ENCODE measurements around the gene PDE4D. TPM values are rescaled to one million over a fixed set of nuclear protein-coding genes. Genes with fewer than 3 reads are reported as not detected.

PDE4D gene
- total RNA-seq, 1 donor from 2014 or later: 47.7 TPM

GRCh38 chr5:59553992-59554391, 339.5 kb downstream of the PDE4D start:
- H3K4me3 Mint-ChIP-seq: no peak overlapping the region
- peaks cover 6% of the 10 kb centered on the region for H3K27me3 Mint-ChIP-seq
- no peak overlapping the region for H3K27ac Mint-ChIP-seq
- intact Hi-C loops (cut with micrococcal nuclease): no loop called here
- H3K4me1 Mint-ChIP-seq: no peaks in the 10 kb centered on the region
- H3K9me3 Mint-ChIP-seq: no peaks in the 10 kb centered on the region
- DNase-seq: no peak
- H3K36me3 Mint-ChIP-seq (ENCODE audit: low read depth): no peaks in the 10 kb centered on the region

GRCh38 chr5:59548807-59549357, 344.6 kb downstream of the PDE4D start:
- Mint-ChIP-seq H3K4me1 (no peaks in the 10 kb centered on the region), H3K27ac (no peak overlapping the region), H3K27me3 (peaks cover 6% of the 10 kb centered on the region), H3K9me3 (no peaks in the 10 kb centered on the region), H3K36me3 (ENCODE audit: low read depth) (no peaks in the 10 kb centered on the region), H3K4me3 (no peak overlapping the region)
- DNase-seq: no peak
- intact Hi-C loops (cut with micrococcal nuclease): no loop called here

- Mint-ChIP-seq H3K4me1 (no peaks in the 10 kb centered on the region), H3K27ac (no peak overlapping the region), H3K9me3 (no peaks in the 10 kb centered on the region), H3K27me3 (peaks cover 6% of the 10 kb centered on the region), H3K4me3 (no peak overlapping the region), H3K36me3 (ENCODE audit: low read depth) (no peaks in the 10 kb centered on the region)
- no peak for DNase-seq
- intact Hi-C loops (cut with micrococcal nuclease): no loop called here
Observed at GRCh38 chr5:59547731-59548130, 345.8 kb downstream of the PDE4D start.

- no peak for DNase-seq
- no peaks in the 10 kb centered on the region for H3K4me1 Mint-ChIP-seq
- no peaks in the 10 kb centered on the region for H3K36me3 Mint-ChIP-seq (ENCODE audit: low read depth)
- H3K27me3 Mint-ChIP-seq: peaks cover 10% of the 10 kb centered on the region
- H3K4me3 Mint-ChIP-seq: no peak overlapping the region
- H3K9me3 Mint-ChIP-seq: no peaks in the 10 kb centered on the region
- no peak overlapping the region for H3K27ac Mint-ChIP-seq
- intact Hi-C loops (cut with micrococcal nuclease): no loop called here
Observed at GRCh38 chr5:59544573-59544972, 349.0 kb downstream of the PDE4D start.

GRCh38 chr5:59543821-59544442, 349.6 kb downstream of the PDE4D start:
- H3K4me1 Mint-ChIP-seq: no peaks in the 10 kb centered on the region
- no peaks in the 10 kb centered on the region for H3K9me3 Mint-ChIP-seq
- no peak overlapping the region for H3K4me3 Mint-ChIP-seq
- no peak for DNase-seq
- H3K27ac Mint-ChIP-seq: no peak overlapping the region
- H3K27me3 Mint-ChIP-seq: peaks cover 10% of the 10 kb centered on the region
- no peaks in the 10 kb centered on the region for H3K36me3 Mint-ChIP-seq (ENCODE audit: low read depth)
- intact Hi-C loops (cut with micrococcal nuclease): no loop called here

- no peaks in the 10 kb centered on the region for H3K4me1 Mint-ChIP-seq
- H3K4me3 Mint-ChIP-seq: no peak overlapping the region
- H3K36me3 Mint-ChIP-seq (ENCODE audit: low read depth): no peaks in the 10 kb centered on the region
- no peak for DNase-seq
- intact Hi-C loops (cut with micrococcal nuclease): no loop called here
- no peaks in the 10 kb centered on the region for H3K9me3 Mint-ChIP-seq
- H3K27me3 Mint-ChIP-seq: peaks cover 10% of the 10 kb centered on the region
- H3K27ac Mint-ChIP-seq: no peak overlapping the region
Observed at GRCh38 chr5:59542851-59543820, 350.4 kb downstream of the PDE4D start.

GRCh38 chr5:59542306-59542705, 351.2 kb downstream of the PDE4D start:
- no peak overlapping the region for H3K4me3 Mint-ChIP-seq
- no peaks in the 10 kb centered on the region for H3K4me1 Mint-ChIP-seq
- H3K36me3 Mint-ChIP-seq (ENCODE audit: low read depth): no peaks in the 10 kb centered on the region
- DNase-seq: no peak
- no peaks in the 10 kb centered on the region for H3K9me3 Mint-ChIP-seq
- intact Hi-C loops (cut with micrococcal nuclease): no loop called here
- H3K27ac Mint-ChIP-seq: no peak overlapping the region
- H3K27me3 Mint-ChIP-seq: peaks cover 7% of the 10 kb centered on the region

GRCh38 chr5:59540366-59540765, 353.2 kb downstream of the PDE4D start:
- Mint-ChIP-seq H3K27me3 (peaks cover 4% of the 10 kb centered on the region), H3K36me3 (ENCODE audit: low read depth) (no peaks in the 10 kb centered on the region), H3K4me3 (no peak overlapping the region), H3K4me1 (no peaks in the 10 kb centered on the region), H3K27ac (no peak overlapping the region), H3K9me3 (no peaks in the 10 kb centered on the region)
- intact Hi-C loops (cut with micrococcal nuclease): no loop called here
- no peak for DNase-seq

- no peaks in the 10 kb centered on the region for H3K9me3 Mint-ChIP-seq
- intact Hi-C loops (cut with micrococcal nuclease): no loop called here
Observed at GRCh38 chr5:59538750-59539121, 354.8 kb downstream of the PDE4D start.

GRCh38 chr5:59537961-59538749, 355.4 kb downstream of the PDE4D start:
- no peak overlapping the region for H3K27ac Mint-ChIP-seq
- H3K4me3 Mint-ChIP-seq: no peak overlapping the region
- H3K4me1 Mint-ChIP-seq: no peaks in the 10 kb centered on the region
- H3K36me3 Mint-ChIP-seq (ENCODE audit: low read depth): no peaks in the 10 kb centered on the region
- no peaks in the 10 kb centered on the region for H3K9me3 Mint-ChIP-seq
- no peak for DNase-seq
- intact Hi-C loops (cut with micrococcal nuclease): no loop called here
- peaks cover 4% of the 10 kb centered on the region for H3K27me3 Mint-ChIP-seq

More at GRCh38 chr5:59538750-59539121, 354.8 kb downstream of the PDE4D start:
- DNase-seq: no peak
- Mint-ChIP-seq H3K27me3 (peaks cover 4% of the 10 kb centered on the region), H3K4me1 (no peaks in the 10 kb centered on the region), H3K36me3 (ENCODE audit: low read depth) (no peaks in the 10 kb centered on the region), H3K4me3 (no peak overlapping the region), H3K27ac (no peak overlapping the region)

GRCh38 chr5:59536875-59537274, 356.7 kb downstream of the PDE4D start:
- intact Hi-C loops (cut with micrococcal nuclease): no loop called here
- no peaks in the 10 kb centered on the region for H3K4me1 Mint-ChIP-seq
- H3K9me3 Mint-ChIP-seq: no peaks in the 10 kb centered on the region
- H3K27me3 Mint-ChIP-seq: peaks cover 2% of the 10 kb centered on the region
- H3K27ac Mint-ChIP-seq: no peak overlapping the region
- H3K36me3 Mint-ChIP-seq (ENCODE audit: low read depth): no peaks in the 10 kb centered on the region
- no peak for DNase-seq
- no peak overlapping the region for H3K4me3 Mint-ChIP-seq

- no peaks in the 10 kb centered on the region for H3K36me3 Mint-ChIP-seq (ENCODE audit: low read depth)
- H3K27me3 Mint-ChIP-seq: no peaks in the 10 kb centered on the region
- no peaks in the 10 kb centered on the region for H3K4me1 Mint-ChIP-seq
- no peak overlapping the region for H3K4me3 Mint-ChIP-seq
- DNase-seq: no peak
- no peaks in the 10 kb centered on the region for H3K9me3 Mint-ChIP-seq
- intact Hi-C loops (cut with micrococcal nuclease): no loop called here
- H3K27ac Mint-ChIP-seq: no peak overlapping the region
Observed at GRCh38 chr5:59535561-59535960, 358.0 kb downstream of the PDE4D start.

GRCh38 chr5:59533730-59534108, 359.8 kb downstream of the PDE4D start:
- Mint-ChIP-seq H3K4me3 (no peak overlapping the region), H3K9me3 (no peaks in the 10 kb centered on the region), H3K27ac (no peak overlapping the region), H3K27me3 (no peaks in the 10 kb centered on the region), H3K36me3 (ENCODE audit: low read depth) (no peaks in the 10 kb centered on the region), H3K4me1 (no peaks in the 10 kb centered on the region)
- DNase-seq: no peak
- intact Hi-C loops (cut with micrococcal nuclease): no loop called here

Data from activated CD4-positive, alpha-beta T cell treated with anti-CD3 and anti-CD28 coated beads, Interleukin-2, amount 10 ng/mL, durations not matched to agents 24 days and 14 days (primary cell).